Immature natural killer cell (primary cell): Measurements from ENCODE around the gene ZNF831. TPM values are rescaled to one million over a fixed set of nuclear protein-coding genes. Genes with fewer than 3 reads are reported as not detected.

Source experiments
- DNase-seq, 3 donors: peaks; one replicate each; pipeline ENCODE4 v3.0.0; 2022; ENCODE audit warnings: mixed read lengths in 1 of 3
- H3K27ac Mint-ChIP-seq, 6 donors: one replicate each; pipeline ENCODE4 v1.8.0; 2020; ENCODE audit warnings: mixed read lengths in 6 of 6, mild to moderate bottlenecking in 5 of 6, inconsistent platforms in 4 of 6, moderate library complexity in 3 of 6
- H3K27me3 Mint-ChIP-seq, 3 donors: one replicate each; pipeline ENCODE4 v1.8.0; 2020 to 2021; ENCODE audit warnings: low read depth in 3 of 3, mild to moderate bottlenecking in 3 of 3, mixed read lengths in 3 of 3, moderate library complexity in 3 of 3, inconsistent platforms in 1 of 3
- H3K36me3 Mint-ChIP-seq, 3 donors: one replicate each; pipeline ENCODE4 v1.8.0; 2020; ENCODE audit warnings: mixed read lengths in 3 of 3, inconsistent platforms in 2 of 3, mild to moderate bottlenecking in 2 of 3
- H3K4me1 Mint-ChIP-seq, 2 donors: one replicate each; pipeline ENCODE4 v1.8.0; 2020; ENCODE audit warnings: inconsistent platforms in 2 of 2, mild to moderate bottlenecking in 2 of 2, mixed read lengths in 2 of 2, moderate library complexity in 1 of 2
- H3K4me3 Mint-ChIP-seq, 5 donors: one replicate each; pipeline ENCODE4 v1.8.0; 2020; ENCODE audit warnings: mild to moderate bottlenecking in 5 of 5, mixed read lengths in 5 of 5, inconsistent platforms in 3 of 5, moderate library complexity in 3 of 5
- H3K9me3 Mint-ChIP-seq, 6 donors: one replicate each; pipeline ENCODE4 v1.8.0; 2020; ENCODE audit warnings: mild to moderate bottlenecking in 6 of 6, mixed read lengths in 6 of 6, inconsistent platforms in 4 of 6, moderate library complexity in 3 of 6
- polyA plus RNA-seq, 3 donors: library from polyadenylated mRNA; unstranded; fragments of 300-500 nt; fragmentation: Illumina TruSeq; gene quantifications; one replicate each; pipeline ENCODE4 v1.2.3, GENCODE V29; 2021

The ZNF831 gene
- polyA plus RNA-seq, 3 donors from 2014 or later, result 0.59 to 8.4 (median 2.0) TPM

DNA sequence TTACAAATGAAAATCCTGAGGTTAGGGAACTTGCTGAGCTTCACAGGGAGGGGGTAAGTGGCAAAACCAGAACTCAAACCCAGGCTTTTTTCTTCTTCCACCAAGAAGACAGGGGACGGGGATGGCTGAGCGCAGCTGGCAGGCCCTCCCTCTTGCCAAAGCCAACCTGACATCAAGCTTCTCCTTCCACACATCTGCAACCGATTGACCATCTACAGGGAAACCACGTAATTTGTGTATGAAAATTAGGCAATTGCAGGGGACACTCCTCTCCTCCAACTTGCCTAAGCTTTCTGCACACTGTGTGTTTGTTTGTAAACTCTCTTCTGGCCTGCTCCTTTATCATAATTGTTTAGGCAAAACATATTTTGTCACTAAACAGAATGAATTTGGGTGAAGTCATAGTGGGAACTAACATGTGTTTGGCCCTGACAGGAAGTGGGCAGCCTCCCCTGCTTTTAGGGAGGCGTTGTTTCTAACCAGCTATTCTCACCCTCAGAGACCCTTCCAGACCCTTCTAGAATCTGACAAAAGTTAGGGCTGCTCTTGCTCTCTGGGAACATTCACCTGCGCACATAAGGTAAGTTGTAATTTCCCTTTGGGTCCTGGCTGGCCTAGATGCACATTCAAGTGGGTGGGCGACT lies 18.9 kb downstream of the ZNF831 start:
- Mint-ChIP-seq H3K4me3 (peak overlapping the region; percentile 81 to 96 (median 89)), H3K4me1 (peaks cover 100% of the 10 kb centered on the region in 2 donors), H3K27me3 (peaks cover 3 to 8% (median 4%) of the 10 kb centered on the region in 3 donors), H3K27ac (peak overlapping the region; percentile 94 to 99 (median 98)), H3K36me3 (peaks cover 7 to 15% (median 11%) of the 10 kb centered on the region in 3 donors), H3K9me3 (no peaks in the 10 kb centered on the region)
- peak; percentile 47 to 50 (median 48) for DNase-seq

DNA sequence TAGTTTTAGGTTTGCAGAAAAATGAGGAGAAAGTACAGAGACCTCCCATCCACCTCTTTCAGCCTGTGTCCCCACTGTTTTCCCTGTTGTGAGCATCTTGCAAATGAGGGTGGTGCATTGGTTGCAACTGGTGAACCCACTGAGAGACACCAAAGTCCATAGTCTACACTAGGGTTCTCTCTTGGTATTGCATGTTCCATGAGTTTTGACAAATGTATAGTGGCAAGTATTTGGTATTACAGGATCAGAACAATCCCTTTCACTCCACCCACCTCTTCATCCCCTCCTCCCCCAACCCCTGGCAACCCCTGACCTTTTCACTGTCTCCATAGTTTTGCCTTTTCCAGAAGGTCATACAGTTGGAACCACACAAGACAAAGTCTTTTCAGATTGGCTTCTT lies 20.1 kb downstream of the ZNF831 start:
- Mint-ChIP-seq H3K27me3 (peaks cover 3 to 8% (median 4%) of the 10 kb centered on the region in 3 donors), H3K36me3 (peaks cover 8 to 17% (median 12%) of the 10 kb centered on the region in 3 donors), H3K4me3 (peak overlapping the region; percentile 81 to 96 (median 89)), H3K27ac (peak overlapping the region; percentile 94 to 99 (median 98)), H3K9me3 (no peaks in the 10 kb centered on the region), H3K4me1 (peaks cover 97 to 100% of the 10 kb centered on the region in 2 donors)
- peak in 2 of 3 donors; percentile 22 to 26 for DNase-seq

DNA sequence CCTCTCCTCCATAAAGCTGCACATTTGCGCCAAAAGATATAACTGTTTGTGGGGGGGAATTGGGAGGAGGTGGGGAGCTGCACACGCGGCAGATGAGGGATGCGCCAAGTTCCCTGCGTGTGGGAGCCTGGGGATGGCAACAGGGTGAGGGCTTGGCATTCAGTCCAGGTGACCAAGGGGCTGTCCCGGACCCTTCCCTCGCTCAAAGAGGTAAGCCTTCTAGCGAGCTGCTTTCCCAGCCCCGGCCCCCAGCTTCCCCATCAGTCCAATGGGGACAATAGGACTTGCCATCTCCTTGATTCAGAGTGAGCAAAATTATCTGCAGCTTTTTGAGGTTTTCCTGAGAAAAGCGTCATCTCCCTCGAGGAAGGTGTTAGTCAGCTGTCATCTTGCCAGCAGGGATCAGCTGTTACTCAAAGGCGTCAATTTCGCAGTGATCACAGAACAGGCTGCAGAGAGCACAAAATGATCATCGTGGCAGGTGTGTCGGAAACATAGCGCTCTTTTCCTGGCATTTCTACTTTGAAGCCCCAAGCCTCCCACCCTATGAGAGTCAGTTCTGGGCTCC lies 21.3 kb downstream of the ZNF831 start:
- Mint-ChIP-seq H3K27ac (peak overlapping the region; percentile 94 to 99 (median 98)), H3K27me3 (peaks cover 1 to 6% (median 4%) of the 10 kb centered on the region in 3 donors), H3K4me1 (peaks cover 88 to 92% of the 10 kb centered on the region in 2 donors), H3K4me3 (peak overlapping the region; percentile 81 to 96 (median 89)), H3K36me3 (peaks cover 8 to 17% (median 12%) of the 10 kb centered on the region in 3 donors), H3K9me3 (no peaks in the 10 kb centered on the region)
- DNase-seq, result peak; percentile 56 to 58 (median 56)

DNA sequence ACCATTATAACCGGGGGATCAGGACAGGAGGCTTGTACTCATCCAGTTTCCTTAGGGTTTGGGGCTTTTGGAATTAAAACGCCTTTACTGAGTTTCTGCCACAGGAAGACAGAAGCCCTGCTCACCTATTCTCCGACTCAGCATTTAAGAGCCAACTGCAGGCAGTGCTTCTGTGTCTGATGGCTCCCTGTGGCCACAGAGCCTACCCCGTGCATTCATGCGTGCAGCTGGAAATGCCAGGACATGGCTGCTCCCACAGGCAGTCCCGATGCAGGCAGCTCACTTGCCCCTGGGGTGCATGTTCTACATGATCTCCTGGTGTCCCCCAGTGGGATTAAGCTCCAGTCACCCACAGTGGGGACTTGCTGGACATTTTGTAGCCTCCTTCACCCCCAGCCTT lies 22.2 kb downstream of the ZNF831 start:
- Mint-ChIP-seq H3K36me3 (peaks cover 8 to 20% (median 15%) of the 10 kb centered on the region in 3 donors), H3K4me3 (peak overlapping the region; percentile 81 to 96 (median 89)), H3K27me3 (peaks cover 0 to 4% (median 4%) of the 10 kb centered on the region in 3 donors), H3K9me3 (no peaks in the 10 kb centered on the region), H3K27ac (peak overlapping the region; percentile 94 to 99 (median 98)), H3K4me1 (peaks cover 83 to 91% of the 10 kb centered on the region in 2 donors)
- no peak for DNase-seq

DNA sequence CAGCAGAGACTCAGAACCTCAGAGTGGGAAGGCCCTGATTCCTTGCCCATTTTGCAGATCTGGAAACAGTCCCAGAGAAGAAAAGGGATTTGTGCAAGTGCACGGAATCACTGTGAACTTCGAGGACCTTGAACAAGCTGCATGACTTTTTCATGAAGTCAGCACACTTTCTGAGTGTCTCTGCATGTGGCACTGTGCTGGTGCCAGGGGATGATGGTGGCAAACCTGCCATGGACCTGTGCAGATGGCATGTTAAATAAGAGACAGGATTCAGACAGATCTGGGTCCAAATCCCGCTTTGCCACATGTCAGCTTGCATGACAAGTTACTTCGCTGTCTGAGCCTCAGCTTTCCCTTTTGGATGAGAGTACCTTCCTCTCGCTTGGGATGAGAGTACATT lies 26.8 kb downstream of the ZNF831 start:
- DNase-seq, result no peak
- Mint-ChIP-seq H3K4me1 (peaks cover 39 to 55% of the 10 kb centered on the region in 2 donors), H3K27me3 (no peaks in the 10 kb centered on the region), H3K4me3 (peak overlapping the region in 1 of 5 donors; percentile 33), H3K36me3 (peaks cover 9 to 17% (median 10%) of the 10 kb centered on the region in 3 donors), H3K27ac (peak overlapping the region in 5 of 6 donors; percentile 14 to 83 (median 78)), H3K9me3 (no peaks in the 10 kb centered on the region)

DNA sequence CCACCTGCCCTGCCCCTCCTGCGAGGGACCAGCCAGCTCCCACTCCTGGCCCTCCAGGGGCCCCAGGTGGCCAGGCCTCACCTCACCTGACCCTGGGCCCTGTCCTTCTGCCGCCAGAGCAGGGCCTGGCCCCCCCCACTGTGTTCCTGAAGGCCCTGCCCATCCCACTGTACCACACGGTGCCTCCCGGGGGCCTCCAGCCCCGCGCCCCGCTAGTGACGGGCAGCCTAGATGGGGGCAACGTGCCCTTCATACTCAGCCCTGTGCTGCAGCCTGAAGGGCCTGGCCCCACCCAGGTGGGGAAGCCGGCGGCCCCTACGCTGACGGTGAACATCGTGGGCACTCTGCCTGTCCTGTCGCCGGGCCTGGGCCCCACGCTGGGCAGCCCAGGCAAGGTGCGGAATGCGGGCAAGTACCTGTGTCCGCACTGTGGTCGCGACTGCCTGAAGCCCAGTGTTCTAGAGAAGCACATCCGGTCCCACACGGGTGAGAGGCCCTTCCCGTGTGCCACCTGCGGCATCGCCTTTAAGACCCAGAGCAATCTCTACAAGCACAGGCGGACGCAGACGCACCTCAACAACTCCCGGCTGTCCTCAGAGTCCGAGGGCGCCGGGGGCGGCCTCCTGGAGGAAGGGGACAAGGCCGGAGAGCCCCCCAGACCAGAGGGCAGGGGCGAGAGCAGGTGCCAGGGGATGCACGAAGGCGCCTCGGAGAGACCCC lies 27.6 kb downstream of the ZNF831 start:
- no peak for DNase-seq
- H3K4me1 Mint-ChIP-seq, result peaks cover 32 to 47% of the 10 kb centered on the region in 2 donors
- H3K4me3 Mint-ChIP-seq, result no peak overlapping the region
- peak overlapping the region in 1 of 6 donors; percentile 32 for H3K27ac Mint-ChIP-seq
- no peaks in the 10 kb centered on the region for H3K27me3 Mint-ChIP-seq
- H3K36me3 Mint-ChIP-seq, result peaks cover 10 to 23% (median 14%) of the 10 kb centered on the region in 3 donors
- no peaks in the 10 kb centered on the region for H3K9me3 Mint-ChIP-seq

DNA sequence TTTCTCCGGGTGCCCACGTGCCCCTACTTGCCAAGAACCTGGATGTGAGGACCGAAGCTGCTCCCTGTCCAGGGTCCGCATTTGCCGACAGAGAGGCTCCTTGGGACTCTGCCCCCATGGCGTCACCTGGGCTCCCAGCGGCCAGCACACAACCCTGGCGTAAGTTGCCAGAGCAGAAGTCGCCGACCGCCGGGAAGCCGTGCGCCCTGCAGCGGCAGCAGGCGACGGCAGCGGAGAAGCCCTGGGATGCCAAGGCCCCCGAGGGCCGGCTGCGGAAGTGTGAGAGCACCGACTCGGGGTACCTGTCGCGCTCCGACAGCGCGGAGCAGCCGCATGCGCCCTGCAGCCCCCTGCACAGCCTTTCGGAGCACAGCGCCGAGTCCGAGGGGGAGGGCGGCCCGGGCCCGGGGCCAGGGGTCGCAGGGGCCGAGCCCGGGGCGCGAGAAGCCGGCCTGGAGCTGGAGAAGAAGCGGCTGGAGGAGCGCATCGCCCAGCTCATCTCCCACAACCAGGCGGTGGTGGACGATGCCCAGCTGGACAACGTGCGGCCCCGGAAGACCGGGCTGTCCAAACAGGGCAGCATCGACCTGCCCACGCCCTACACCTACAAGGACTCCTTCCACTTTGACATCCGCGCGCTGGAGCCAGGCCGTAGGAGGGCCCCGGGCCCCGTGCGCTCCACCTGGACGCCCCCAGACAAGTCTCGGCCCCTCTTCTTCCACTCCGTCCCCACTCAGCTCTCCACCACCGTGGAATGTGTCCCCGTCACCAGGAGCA lies 28.3 kb downstream of the ZNF831 start:
- H3K36me3 Mint-ChIP-seq, result peaks cover 10 to 27% (median 17%) of the 10 kb centered on the region in 3 donors
- H3K4me1 Mint-ChIP-seq, result peaks cover 25 to 40% of the 10 kb centered on the region in 2 donors
- H3K27ac Mint-ChIP-seq, result no peak overlapping the region
- H3K4me3 Mint-ChIP-seq, result no peak overlapping the region
- no peak for DNase-seq
- peaks cover 0 to under 1% (median 0%) of the 10 kb centered on the region in 3 donors for H3K27me3 Mint-ChIP-seq
- no peaks in the 10 kb centered on the region for H3K9me3 Mint-ChIP-seq

DNA sequence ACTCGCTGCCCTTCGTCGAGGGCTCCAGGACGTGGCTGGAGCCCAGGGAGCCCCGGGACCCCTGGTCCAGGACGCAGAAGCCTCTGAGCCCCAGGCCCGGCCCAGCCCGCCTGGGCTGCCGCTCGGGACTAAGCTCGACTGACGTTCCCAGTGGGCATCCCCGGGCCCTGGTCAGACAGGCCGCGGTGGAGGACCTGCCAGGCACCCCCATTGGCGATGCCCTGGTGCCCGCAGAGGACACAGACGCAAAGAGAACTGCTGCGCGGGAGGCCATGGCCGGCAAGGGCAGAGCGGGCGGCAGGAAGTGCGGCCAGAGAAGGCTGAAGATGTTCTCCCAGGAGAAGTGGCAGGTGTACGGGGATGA lies 28.9 kb downstream of the ZNF831 start:
- Mint-ChIP-seq H3K4me1 (peaks cover 19 to 34% of the 10 kb centered on the region in 2 donors), H3K27me3 (peaks cover 0 to 1% (median 0%) of the 10 kb centered on the region in 3 donors), H3K27ac (peak overlapping the region in 3 of 6 donors; percentile 8 to 68 (median 60)), H3K36me3 (peaks cover 10 to 29% (median 16%) of the 10 kb centered on the region in 3 donors), H3K4me3 (no peak overlapping the region), H3K9me3 (no peaks in the 10 kb centered on the region)
- no peak for DNase-seq

DNA sequence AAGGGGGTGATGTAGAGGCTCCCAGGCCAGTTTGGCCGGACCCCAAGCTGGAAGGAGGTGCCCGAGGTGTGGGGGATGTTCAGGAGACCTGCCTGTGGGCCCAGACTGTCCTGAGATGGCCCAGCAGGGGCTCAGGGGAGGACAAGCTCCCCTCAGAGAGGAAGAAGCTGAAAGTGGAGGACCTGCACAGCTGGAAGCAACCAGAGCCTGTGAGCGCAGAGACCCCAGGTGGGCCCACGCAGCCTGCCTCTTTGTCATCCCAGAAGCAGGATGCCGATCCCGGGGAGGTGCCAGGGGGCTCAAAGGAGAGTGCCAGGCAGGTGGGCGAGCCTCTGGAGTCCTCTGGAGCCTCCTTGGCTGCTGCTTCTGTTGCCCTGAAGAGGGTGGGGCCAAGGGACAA lies 29.7 kb downstream of the ZNF831 start:
- Mint-ChIP-seq H3K27me3 (peaks cover 0 to 1% (median 0%) of the 10 kb centered on the region in 3 donors), H3K36me3 (peaks cover 6 to 31% (median 13%) of the 10 kb centered on the region in 3 donors), H3K4me1 (peaks cover 11 to 26% of the 10 kb centered on the region in 2 donors), H3K9me3 (no peaks in the 10 kb centered on the region), H3K4me3 (no peak overlapping the region), H3K27ac (no peak overlapping the region)
- DNase-seq, result no peak

DNA sequence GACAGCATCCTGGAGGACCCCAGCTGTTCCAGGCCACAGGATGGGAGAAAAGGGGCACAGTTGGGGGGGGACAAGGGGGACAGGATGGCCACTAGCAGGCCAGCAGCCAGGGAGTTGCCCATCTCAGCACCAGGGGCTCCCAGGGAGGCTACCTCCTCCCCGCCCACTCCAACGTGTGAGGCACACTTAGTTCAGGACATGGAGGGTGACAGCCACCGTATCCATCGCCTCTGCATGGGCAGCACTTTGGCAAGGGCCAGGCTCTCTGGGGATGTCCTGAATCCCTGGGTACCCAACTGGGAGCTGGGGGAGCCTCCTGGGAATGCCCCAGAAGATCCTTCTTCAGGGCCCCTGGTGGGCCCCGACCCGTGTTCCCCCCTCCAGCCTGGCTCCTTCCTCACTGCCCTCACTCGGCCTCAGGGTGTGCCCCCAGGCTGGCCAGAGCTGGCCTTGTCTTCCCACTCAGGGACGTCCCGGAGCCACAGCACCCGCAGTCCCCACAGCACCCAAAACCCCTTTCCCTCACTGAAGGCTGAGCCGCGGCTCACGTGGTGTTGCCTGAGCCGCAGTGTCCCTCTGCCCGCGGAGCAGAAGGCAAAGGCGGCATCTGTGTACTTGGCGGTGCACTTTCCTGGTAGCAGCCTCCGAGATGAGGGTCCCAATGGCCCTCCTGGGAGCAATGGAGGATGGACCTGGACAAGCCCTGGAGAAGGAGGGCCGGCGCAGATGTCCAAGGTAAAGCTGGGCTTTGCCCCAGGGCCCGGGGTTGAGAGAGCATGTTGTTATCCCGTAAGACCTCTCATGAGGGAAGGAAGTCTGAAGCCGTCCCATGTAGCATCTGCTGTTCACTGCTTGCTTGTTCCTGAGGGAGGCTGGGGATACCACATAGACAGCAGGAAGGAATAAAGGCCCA lies 30.7 kb downstream of the ZNF831 start:
- H3K9me3 Mint-ChIP-seq, result no peaks in the 10 kb centered on the region
- no peak for DNase-seq
- H3K36me3 Mint-ChIP-seq, result peaks cover 15 to 40% (median 23%) of the 10 kb centered on the region in 3 donors
- peaks cover 10 to 20% of the 10 kb centered on the region in 2 donors for H3K4me1 Mint-ChIP-seq
- peak overlapping the region; percentile 34 to 80 (median 62) for H3K27ac Mint-ChIP-seq
- peak overlapping the region in 1 of 5 donors; percentile 29 for H3K4me3 Mint-ChIP-seq
- H3K27me3 Mint-ChIP-seq, result peaks cover 0 to 1% (median 0%) of the 10 kb centered on the region in 3 donors

DNA sequence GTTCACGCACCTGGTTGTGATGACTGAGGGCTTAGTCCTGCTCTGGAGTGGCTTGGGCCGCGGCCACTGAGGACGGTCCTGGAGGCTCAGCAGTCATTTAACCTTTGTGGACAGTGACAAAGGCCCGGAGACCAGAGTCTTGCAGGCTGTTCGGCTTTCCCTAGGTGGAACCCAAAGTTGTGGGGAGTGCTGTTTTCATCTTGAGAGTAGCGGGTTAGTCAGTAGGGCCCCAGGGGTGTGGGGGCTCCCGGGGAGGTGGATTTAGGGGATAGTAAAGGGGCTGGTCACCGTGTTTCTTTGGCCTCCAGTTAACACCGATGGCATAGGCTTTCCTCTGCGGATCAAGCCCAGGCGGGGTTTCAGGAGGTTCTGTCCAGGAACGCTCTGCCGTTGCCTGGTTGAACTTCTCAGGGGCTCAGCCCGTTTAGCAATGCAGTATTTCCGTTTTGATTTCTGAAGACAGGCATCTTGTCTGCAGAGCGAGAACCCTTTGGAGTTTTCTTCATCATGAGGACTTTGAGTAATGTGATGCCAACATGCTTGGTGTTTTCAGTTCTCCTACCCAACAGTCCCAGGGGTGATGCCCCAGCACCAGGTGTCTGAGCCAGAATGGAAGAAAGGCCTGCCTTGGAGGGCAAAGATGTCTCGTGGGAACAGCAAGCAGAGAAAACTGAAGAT lies 31.8 kb downstream of the ZNF831 start:
- Mint-ChIP-seq H3K4me1 (peaks cover 4 to 15% of the 10 kb centered on the region in 2 donors), H3K4me3 (no peak overlapping the region), H3K9me3 (peaks cover 0 to 11% (median 2%) of the 10 kb centered on the region in 6 donors), H3K27me3 (peaks cover 0 to 1% (median 0%) of the 10 kb centered on the region in 3 donors), H3K36me3 (peaks cover 27 to 52% (median 35%) of the 10 kb centered on the region in 3 donors), H3K27ac (peak overlapping the region; percentile 24 to 81 (median 69))
- DNase-seq, result no peak
